ENCODE results near the gene STMND1. TPM values are rescaled to one million over a fixed set of nuclear protein-coding genes. Genes with fewer than 3 reads are reported as not detected.
A peak's percentile ranks its signal among the peaks of the same experiment; 100 is the strongest.

STMND1 gene
- total RNA-seq, 1 donor from 2014 or later, result not detected

GRCh38 chr6:17099401-17100059, 2.3 kb upstream of the STMND1 start:
- no peaks in the 10 kb centered on the region for H3K36me3 ChIP-seq
- no peak overlapping the region for H3K27ac ChIP-seq (replicated peaks)
- intact Hi-C loops (cut with micrococcal nuclease), result no loop called here
- peaks cover 29% of the 10 kb centered on the region for H3K27me3 ChIP-seq (ENCODE audit: low read depth)
- TF ChIP-seq CTCF (IDR thresholded peaks at IDR 0.05; ENCODE audit: borderline replicate concordance), result no peak
- H3K9me3 ChIP-seq (replicated peaks), result no peaks in the 10 kb centered on the region
- no peak overlapping the region for H3K4me3 ChIP-seq
- DNase-seq, result no peak
- H3K4me1 ChIP-seq, result peaks cover 30% of the 10 kb centered on the region

GRCh38 chr6:17100806-17101205, 1.0 kb upstream of the STMND1 start:
- no peaks in the 10 kb centered on the region for H3K9me3 ChIP-seq (replicated peaks)

GRCh38 chr6:17102258-17102870, 514 bp downstream of the STMND1 start:
- no peak for TF ChIP-seq CTCF (IDR thresholded peaks at IDR 0.05; ENCODE audit: borderline replicate concordance)
- DNase-seq, result no peak
- H3K27ac ChIP-seq (replicated peaks), result no peak overlapping the region
- intact Hi-C loops (cut with micrococcal nuclease), result no loop called here
- peaks cover 30% of the 10 kb centered on the region for H3K4me1 ChIP-seq
- H3K27me3 ChIP-seq (ENCODE audit: low read depth), result peaks cover 43% of the 10 kb centered on the region
- H3K4me3 ChIP-seq, result peak overlapping the region; percentile 67
- H3K36me3 ChIP-seq, result no peaks in the 10 kb centered on the region
- H3K9me3 ChIP-seq (replicated peaks), result no peaks in the 10 kb centered on the region

More at GRCh38 chr6:17100806-17101205, 1.0 kb upstream of the STMND1 start:
- no peak for TF ChIP-seq CTCF (IDR thresholded peaks at IDR 0.05; ENCODE audit: borderline replicate concordance)
- intact Hi-C loops (cut with micrococcal nuclease), result no loop called here
- no peak overlapping the region for H3K27ac ChIP-seq (replicated peaks)
- DNase-seq, result no peak
- no peaks in the 10 kb centered on the region for H3K36me3 ChIP-seq
- H3K4me3 ChIP-seq, result no peak overlapping the region
- peaks cover 42% of the 10 kb centered on the region for H3K27me3 ChIP-seq (ENCODE audit: low read depth)
- peaks cover 30% of the 10 kb centered on the region for H3K4me1 ChIP-seq

GRCh38 chr6:17103715-17104114, 1.9 kb downstream of the STMND1 start:
- no peak for DNase-seq
- Histone ChIP-seq H3K27ac (replicated peaks) (no peak overlapping the region), H3K27me3 (ENCODE audit: low read depth) (peaks cover 43% of the 10 kb centered on the region), H3K4me1 (peaks cover 27% of the 10 kb centered on the region), H3K4me3 (no peak overlapping the region), H3K9me3 (replicated peaks) (no peaks in the 10 kb centered on the region), H3K36me3 (no peaks in the 10 kb centered on the region)
- TF ChIP-seq CTCF (IDR thresholded peaks at IDR 0.05; ENCODE audit: borderline replicate concordance), result peak; percentile 16
- intact Hi-C loops (cut with micrococcal nuclease), result no loop called here

- intact Hi-C loops (cut with micrococcal nuclease), result no loop called here
- Histone ChIP-seq H3K9me3 (replicated peaks) (no peaks in the 10 kb centered on the region), H3K36me3 (no peaks in the 10 kb centered on the region), H3K27ac (replicated peaks) (no peak overlapping the region), H3K4me1 (no peaks in the 10 kb centered on the region), H3K4me3 (no peak overlapping the region), H3K27me3 (ENCODE audit: low read depth) (peaks cover 31% of the 10 kb centered on the region)
- TF ChIP-seq CTCF (IDR thresholded peaks at IDR 0.05; ENCODE audit: borderline replicate concordance), result no peak
- no peak for DNase-seq
These were observed 6.0 kb downstream of the STMND1 start for GRCh38 chr6:17107863-17108262.
